DND-41 (cell line): Measurements from ENCODE around the gene CDS2.

ENCODE experiments used
- ATAC-seq: fragments of 200-7000 bp; cut with Tn5 transposase; 3 replicates; pipeline ENCODE4 v1.9.1; 2021; ENCODE audit warnings: low read depth; ENCODE audit not compliant: insufficient read depth
- DNase-seq: peaks from one replicate; pipeline ENCODE4 v3.0.0-alpha.2; 2020
- H2AFZ ChIP-seq: 2 replicates; pipeline ENCODE4 v1.6.0; 2012; ENCODE audit warnings: low read depth, low read length
- H3K27ac ChIP-seq: 2 replicates; pipeline ENCODE4 v1.5.1; 2012; ENCODE audit warnings: low read length, inconsistent platforms
- H3K27me3 ChIP-seq: fragments of 200-600 bp; sonication (generic); 2 replicates; pipeline ENCODE4 v1.6.0; 2012; ENCODE audit warnings: low read length, mild to moderate bottlenecking, inconsistent platforms; ENCODE audit not compliant: insufficient read depth, poor library complexity
- H3K36me3 ChIP-seq: 2 replicates; pipeline ENCODE4 v1.5.1; 2012; ENCODE audit warnings: low read length, inconsistent platforms; ENCODE audit not compliant: insufficient read depth
- H3K4me1 ChIP-seq: 2 replicates; pipeline ENCODE4 v1.5.1; 2012; ENCODE audit warnings: mild to moderate bottlenecking, low read length; ENCODE audit not compliant: insufficient read depth
- H3K4me2 ChIP-seq: 2 replicates; pipeline ENCODE4 v1.6.0; 2012; ENCODE audit warnings: mild to moderate bottlenecking, moderate library complexity, low read length, inconsistent platforms; ENCODE audit not compliant: insufficient read depth
- H3K4me3 ChIP-seq, 2 experiments: fragments of 200-600 bp in 1 of 2; shearing (Covaris generic) in 1 of 2; 2 replicates each; pipeline ENCODE4 v1.5.1; 2012 to 2016; ENCODE audit warnings: inconsistent platforms in 2 of 2, low read length in 2 of 2, mild to moderate bottlenecking in 2 of 2, low read depth in 1 of 2, moderate library complexity in 1 of 2
- H3K79me2 ChIP-seq: 2 replicates; pipeline ENCODE4 v1.6.0; 2012; ENCODE audit warnings: low read length, inconsistent platforms; ENCODE audit not compliant: insufficient read depth
- H3K9ac ChIP-seq: 2 replicates; pipeline ENCODE4 v1.6.0; 2012; ENCODE audit warnings: low read depth, mild to moderate bottlenecking, inconsistent platforms, low read length, moderate library complexity
- H3K9me3 ChIP-seq: 2 replicates; pipeline ENCODE4 v1.5.1; 2012; ENCODE audit warnings: low read length, moderate library complexity, mild to moderate bottlenecking, inconsistent platforms; ENCODE audit not compliant: insufficient read depth, severe bottlenecking
- H4K20me1 ChIP-seq: 2 replicates; pipeline ENCODE4 v1.6.0; 2012; ENCODE audit warnings: low read length; ENCODE audit not compliant: insufficient read depth
- CTCF ChIP-seq: IDR thresholded peaks from 2 replicates; pipeline ENCODE4 v1.5.1; 2012; ENCODE audit warnings: borderline replicate concordance, low read length, moderate library complexity, mild to moderate bottlenecking; ENCODE audit not compliant: poor library complexity, severe bottlenecking; ENCODE audit errors: extremely low read depth
- EZH2 ChIP-seq: IDR thresholded peaks from 3 replicates; pipeline ENCODE4 v1.6.1; 2012; ENCODE audit warnings: borderline replicate concordance, low read depth, mild to moderate bottlenecking, moderate library complexity, low read length, inconsistent platforms; ENCODE audit not compliant: severe bottlenecking

CDS2 gene

GRCh38 chr20:5216663-5217062, 89.9 kb downstream of the CDS2 start:
- TF ChIP-seq CTCF (no peak), EZH2 (no peak)
- Histone ChIP-seq H2AFZ (no peak overlapping the region), H3K4me1 (no peaks in the 10 kb centered on the region), H3K79me2 (no peaks in the 10 kb centered on the region), H3K4me2 (no peak overlapping the region), H3K27ac (no peak overlapping the region), H3K9ac (no peak overlapping the region), H3K27me3 (no peaks in the 10 kb centered on the region), H3K36me3 (no peaks in the 10 kb centered on the region), H3K9me3 (no peaks in the 10 kb centered on the region), H4K20me1 (no peaks in the 10 kb centered on the region), H3K4me3 (no peak overlapping the region)
- DNase-seq (no peak), ATAC-seq (no peak)

- H3K9me3 ChIP-seq, result no peaks in the 10 kb centered on the region
- no peaks in the 10 kb centered on the region for H4K20me1 ChIP-seq
- no peak overlapping the region for H3K4me3 ChIP-seq
- no peak overlapping the region for H2AFZ ChIP-seq
- H3K79me2 ChIP-seq, result no peaks in the 10 kb centered on the region
- no peaks in the 10 kb centered on the region for H3K36me3 ChIP-seq
- no peak overlapping the region for H3K27ac ChIP-seq
- ATAC-seq (no peak), DNase-seq (no peak)
- no peak overlapping the region for H3K4me2 ChIP-seq
- H3K27me3 ChIP-seq, result no peaks in the 10 kb centered on the region
- no peaks in the 10 kb centered on the region for H3K4me1 ChIP-seq
- TF ChIP-seq CTCF, result no peak
- no peak for TF ChIP-seq EZH2
- no peak overlapping the region for H3K9ac ChIP-seq
Measured at GRCh38 chr20:5217616-5218015, 90.8 kb downstream of the CDS2 start.

GRCh38 chr20:5220321-5221060, 93.7 kb downstream of the CDS2 start:
- Histone ChIP-seq H3K27me3 (no peaks in the 10 kb centered on the region), H2AFZ (no peak overlapping the region), H3K79me2 (no peaks in the 10 kb centered on the region), H3K4me3 (no peak overlapping the region), H3K9me3 (no peaks in the 10 kb centered on the region), H3K4me2 (no peak overlapping the region), H4K20me1 (no peaks in the 10 kb centered on the region), H3K9ac (no peak overlapping the region), H3K36me3 (no peaks in the 10 kb centered on the region), H3K27ac (no peak overlapping the region), H3K4me1 (no peaks in the 10 kb centered on the region)
- DNase-seq (no peak), ATAC-seq (no peak)
- TF ChIP-seq CTCF (no peak), EZH2 (no peak)

GRCh38 chr20:5221061-5221430, 94.2 kb downstream of the CDS2 start:
- Histone ChIP-seq H4K20me1 (no peaks in the 10 kb centered on the region), H3K4me3 (no peak overlapping the region), H3K36me3 (no peaks in the 10 kb centered on the region), H3K79me2 (no peaks in the 10 kb centered on the region), H3K4me2 (no peak overlapping the region), H3K27me3 (no peaks in the 10 kb centered on the region), H3K4me1 (no peaks in the 10 kb centered on the region), H2AFZ (no peak overlapping the region), H3K9me3 (no peaks in the 10 kb centered on the region), H3K27ac (no peak overlapping the region), H3K9ac (no peak overlapping the region)
- no peak for ATAC-seq
- no peak for DNase-seq
- TF ChIP-seq EZH2 (no peak), CTCF (no peak)
